Adrenal gland (tissue), 12 donors: Measurements from ENCODE around the gene ANTKMT. TPM values are rescaled to one million over a fixed set of nuclear protein-coding genes. Genes with fewer than 3 reads are reported as not detected.

Experiments used
- DNase-seq, 7 donors: peaks; one replicate each; pipeline ENCODE4 v3.0.0-alpha.2; 2019 to 2020
- H3K27ac ChIP-seq, 5 donors: fragments of 200-600 bp; sonication (generic) in 4 of 5; 1 replicate in 3 of 5; 2 replicates in 2 of 5; pipeline versions ENCODE4 v1.5.1 to v1.8.0; 2016 to 2020; ENCODE audit warnings: mild to moderate bottlenecking in 1 of 5
- H3K27me3 ChIP-seq: fragments of 200-600 bp; 2 replicates; pipeline ENCODE4 v1.8.0; 2021
- H3K36me3 ChIP-seq, 2 donors: fragments of 200-600 bp; replicated peaks in 1 of 2; 1 replicate in 1 of 2; 2 replicates in 1 of 2; pipeline versions ENCODE4 v1.5.1 to v1.8.0; 2018 to 2022
- H3K4me1 ChIP-seq, 2 donors: fragments of 200-600 bp; replicated peaks in 1 of 2; 1 replicate in 1 of 2; 2 replicates in 1 of 2; pipeline versions ENCODE4 v1.5.1 to v1.8.0; 2018 to 2021
- H3K4me3 ChIP-seq, 4 donors: fragments of 200-600 bp; sonication (generic) in 3 of 4; one replicate each; pipeline ENCODE4 v1.5.1; 2016 to 2018
- H3K9me3 ChIP-seq, 3 donors: fragments of 200-600 bp; sonication (generic) in 1 of 3; replicated peaks in 1 of 3; 1 replicate in 2 of 3; 2 replicates in 1 of 3; pipeline versions ENCODE4 v1.5.1 to v1.8.0; 2016 to 2021
- POLR2A ChIP-seq, 2 donors: fragments of 450-650 bp; IDR thresholded peaks; one replicate each; pipeline ENCODE4 v1.6.1; 2017; ENCODE audit warnings: antibody characterized with exemption in 2 of 2, mild to moderate bottlenecking in 2 of 2, moderate library complexity in 1 of 2
- WGBS, 4 donors: extraction: QIAGEN DNeasy Blood & Tissue Kit in 2 of 4; methylation state at CpG; one replicate each; pipeline versions ENCODE4 v1.1.5 to v1.1.7; 2013 to 2017; 5-methylcytosine and 5-hydroxymethylcytosine counted together
- intact Hi-C, 2 donors: fragments of 100-400 bp; cut with DNase I; formaldehyde crosslinking; loops; one replicate each; pipeline versions ENCODE4 v1.14.1 to v1.15.0; 2022 to 2023
- polyA plus RNA-seq, 3 donors: library from polyadenylated mRNA; stranded (reverse); fragments of 200-250 nt in 2 of 3; fragments of 350-450 nt in 1 of 3; fragmentation: Illumina TruSeq in 1 of 3; extraction: RNeasy Lipid Tissue Mini Kit (QIAGEN cat#74804) in 1 of 3; gene quantifications; one replicate each; pipeline ENCODE4 v1.2.3, GENCODE V29; 2013 to 2014
- total RNA-seq, 9 donors: library from RNA; depleted of rRNA in 4 of 9; stranded (reverse); fragments of >200 nt in 4 of 9; fragments of 120-200 nt in 1 of 9; fragmentation: NEBNext Ultra II Directional in 1 of 9; extraction: Animal tissue kit (Norgen Biotek cat#: 25700) in 1 of 9; gene quantifications; one replicate each; pipeline versions ENCODE4 v1.1.0 to v1.2.4, GENCODE V29; 2013 to 2023
- TF ChIP-seq, protein P1 (sequence below), 6 experiments: fragments of 450-650 bp in 4 of 6; fragments of 200-600 bp in 2 of 6; sonication (generic) in 1 of 6; IDR thresholded peaks; 1 replicate in 5 of 6; 2 replicates in 1 of 6; pipeline versions ENCODE4 v1.5.1 to v1.8.0; 2016 to 2021; ENCODE audit warnings: antibody characterized with exemption in 6 of 6, mild to moderate bottlenecking in 2 of 6, moderate library complexity in 1 of 6
- donor health status: healthy with polysubstance abuse.
- donor health status: Bipolar disorder and iron deficiency.
- donor health status: DM: yes; HTN: yes; CAD: no.
- donor health status: DM: no; HTN: no; CAD: no.
- donor health status: DM: no; HTN: no; CAD: no.
- donor health status: DM: yes; HTN: yes; CAD: no.

Gene ANTKMT
- total and polyA plus RNA-seq, 12 donors: 0.48 to 127 (median 64.1) TPM

DNA sequence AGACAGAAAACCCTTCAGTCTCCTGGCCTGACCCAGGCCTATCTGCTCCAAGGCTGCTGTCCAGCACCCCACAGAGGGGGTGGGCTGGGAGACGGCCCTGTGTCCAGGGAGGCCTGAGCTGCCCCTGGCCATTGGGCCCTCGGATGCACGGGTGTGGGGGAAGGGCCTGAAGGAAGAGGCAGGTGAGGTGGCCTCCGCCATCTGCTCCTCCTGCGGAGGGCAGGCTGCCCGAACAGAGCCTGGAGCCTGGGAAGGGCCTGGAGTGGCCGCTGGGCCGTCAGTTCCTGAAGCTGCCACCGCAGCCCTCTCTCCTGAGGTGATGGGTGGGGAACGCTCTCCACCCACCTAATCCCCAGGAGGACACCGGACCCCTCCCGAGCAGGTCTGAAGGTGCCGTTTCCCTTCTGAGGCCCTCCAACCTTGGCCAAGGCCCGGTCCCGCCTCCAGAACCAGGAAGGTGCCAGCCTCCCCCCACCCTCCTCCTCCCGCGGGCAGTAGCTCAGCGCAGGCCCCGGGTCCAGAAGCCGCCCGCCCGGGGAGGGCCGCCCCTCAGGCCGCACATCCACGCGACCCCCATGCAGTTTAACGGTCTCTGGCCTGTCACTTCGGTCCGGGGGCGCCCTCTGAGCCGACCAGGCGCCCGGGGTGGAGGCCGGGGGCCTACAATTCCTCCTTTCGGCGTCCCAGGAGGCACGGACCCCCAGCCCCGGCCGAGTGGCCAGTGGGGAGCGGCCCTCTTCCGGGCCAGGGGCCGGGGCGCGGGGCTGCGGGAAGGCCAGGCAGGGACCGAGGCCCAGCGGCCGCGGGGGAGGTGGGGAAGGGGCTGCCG, 16.2 kb upstream of the ANTKMT start:
- no peaks in the 10 kb centered on the region for H3K36me3 ChIP-seq
- H3K27me3 ChIP-seq: peaks cover 69% of the 10 kb centered on the region
- H3K4me3 ChIP-seq: no peak overlapping the region
- DNase-seq: no peak
- H3K4me1 ChIP-seq: peaks cover 4 to 8% of the 10 kb centered on the region in 2 donors
- WGBS, 4 donors: 9 to 31% (median 10%) methylated on average over 5 to 50 of the region's 50 CpGs
- intact Hi-C loops: loop anchor here in 1 of 2 donors (5.0 kb wide), 1 partner anchor 78 kb away; no protein-coding TSS in a partner anchor
- H3K27ac ChIP-seq: peak overlapping the region in 1 of 5 donors; percentile 52
- TF ChIP-seq POLR2A (IDR thresholded peaks at IDR 0.05): no peak
- TF ChIP-seq, protein P1, sequence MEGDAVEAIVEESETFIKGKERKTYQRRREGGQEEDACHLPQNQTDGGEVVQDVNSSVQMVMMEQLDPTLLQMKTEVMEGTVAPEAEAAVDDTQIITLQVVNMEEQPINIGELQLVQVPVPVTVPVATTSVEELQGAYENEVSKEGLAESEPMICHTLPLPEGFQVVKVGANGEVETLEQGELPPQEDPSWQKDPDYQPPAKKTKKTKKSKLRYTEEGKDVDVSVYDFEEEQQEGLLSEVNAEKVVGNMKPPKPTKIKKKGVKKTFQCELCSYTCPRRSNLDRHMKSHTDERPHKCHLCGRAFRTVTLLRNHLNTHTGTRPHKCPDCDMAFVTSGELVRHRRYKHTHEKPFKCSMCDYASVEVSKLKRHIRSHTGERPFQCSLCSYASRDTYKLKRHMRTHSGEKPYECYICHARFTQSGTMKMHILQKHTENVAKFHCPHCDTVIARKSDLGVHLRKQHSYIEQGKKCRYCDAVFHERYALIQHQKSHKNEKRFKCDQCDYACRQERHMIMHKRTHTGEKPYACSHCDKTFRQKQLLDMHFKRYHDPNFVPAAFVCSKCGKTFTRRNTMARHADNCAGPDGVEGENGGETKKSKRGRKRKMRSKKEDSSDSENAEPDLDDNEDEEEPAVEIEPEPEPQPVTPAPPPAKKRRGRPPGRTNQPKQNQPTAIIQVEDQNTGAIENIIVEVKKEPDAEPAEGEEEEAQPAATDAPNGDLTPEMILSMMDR (IDR thresholded peaks at IDR 0.05): no peak
- no peaks in the 10 kb centered on the region for H3K9me3 ChIP-seq

GRCh38 chr16:705431-706188, 15.3 kb upstream of the ANTKMT start, which contains the start of gene FBXL16:
Gene FBXL16, minus strand, starts transcription at chr16:705801. Its CDS starts 8,396 bp downstream, at chr16:697405.
- intact Hi-C loops: loop anchor here in 1 of 2 donors (5.0 kb wide), 1 partner anchor 77 kb away; no protein-coding TSS in a partner anchor
- no peak for TF ChIP-seq POLR2A (IDR thresholded peaks at IDR 0.05)
- TF ChIP-seq, protein P1 (IDR thresholded peaks at IDR 0.05): no peak
- WGBS, 4 donors: 0 to 1% (median 1%) methylated on average over 1 to 115 of the region's 115 CpGs; no CpG with 5 or more reads in 1 of the 4 donors

GRCh38 chr16:706189-707061, 14.5 kb upstream of the ANTKMT start:
- H3K4me1 ChIP-seq: no peaks in the 10 kb centered on the region
- no peaks in the 10 kb centered on the region for H3K36me3 ChIP-seq
- DNase-seq: no peak
- intact Hi-C loops: loop anchor here in 1 of 2 donors (5.0 kb wide), 1 partner anchor 76 kb away; no protein-coding TSS in a partner anchor
- TF ChIP-seq, protein P1 (IDR thresholded peaks at IDR 0.05): no peak
- no peak for TF ChIP-seq POLR2A (IDR thresholded peaks at IDR 0.05)
- H3K9me3 ChIP-seq: no peaks in the 10 kb centered on the region
- peak overlapping the region in 1 of 5 donors; percentile 44 for H3K27ac ChIP-seq
- peaks cover 58% of the 10 kb centered on the region for H3K27me3 ChIP-seq
- WGBS, 4 donors: 5 to 6% (median 5%) methylated on average over 20 to 49 of the region's 49 CpGs; no CpG with 5 or more reads in 1 of the 4 donors
- H3K4me3 ChIP-seq: no peak overlapping the region

More at GRCh38 chr16:705431-706188, 15.3 kb upstream of the ANTKMT start, which contains the start of gene FBXL16:
- peak within 1 kb of the TSS in 1 of 5 donors; percentile 52 for H3K27ac ChIP-seq
- DNase-seq: no peak
- H3K4me3 ChIP-seq: no peak within 1 kb of the TSS
- H3K9me3 ChIP-seq: no peaks in the 10 kb centered on the region
- peaks cover 3 to 4% of the 10 kb centered on the region in 2 donors for H3K4me1 ChIP-seq
- H3K36me3 ChIP-seq: no peaks in the 10 kb centered on the region
- peaks cover 60% of the 10 kb centered on the region for H3K27me3 ChIP-seq
